Measurements from ENCODE around the gene SYNPR.

Gene SYNPR

GRCh38 chr3:63450634-63451363 lies 172.7 kb downstream of the SYNPR start:
- no peaks in the 10 kb centered on the region for H3K36me3 ChIP-seq (ENCODE audit: control insufficient read depth, insufficient read depth, low read length)
- no peak overlapping the region for H3K4me3 ChIP-seq (ENCODE audit: insufficient read depth, low read depth, low read length)
- WGBS, 2 experiments, result 96 to 97% methylated on average over 5 of the region's 5 CpGs
- H3K4me1 ChIP-seq (ENCODE audit: control insufficient read depth, insufficient read depth, low read length), result no peaks in the 10 kb centered on the region
- H3K27ac ChIP-seq (ENCODE audit: insufficient read depth, low read depth, low read length, poor library complexity, severe bottlenecking), result no peak overlapping the region
- no peaks in the 10 kb centered on the region for H3K9me3 ChIP-seq (ENCODE audit: control insufficient read depth, low read length)
- H3K27me3 ChIP-seq (ENCODE audit: control insufficient read depth, insufficient read depth, low read length, poor library complexity, severe bottlenecking), result no peaks in the 10 kb centered on the region

GRCh38 chr3:63456901-63457300 lies 178.8 kb downstream of the SYNPR start:
- WGBS, 2 experiments, result 94 to 95% methylated on average over 6 of the region's 6 CpGs
- Histone ChIP-seq H3K4me3 (ENCODE audit: insufficient read depth, low read depth, low read length) (no peak overlapping the region), H3K36me3 (ENCODE audit: control insufficient read depth, insufficient read depth, low read length) (no peaks in the 10 kb centered on the region), H3K27me3 (ENCODE audit: control insufficient read depth, insufficient read depth, low read length, poor library complexity, severe bottlenecking) (no peaks in the 10 kb centered on the region), H3K4me1 (ENCODE audit: control insufficient read depth, insufficient read depth, low read length) (no peaks in the 10 kb centered on the region), H3K9me3 (ENCODE audit: control insufficient read depth, low read length) (no peaks in the 10 kb centered on the region), H3K27ac (ENCODE audit: insufficient read depth, low read depth, low read length, poor library complexity, severe bottlenecking) (no peak overlapping the region)

GRCh38 chr3:63458405-63458804 lies 180.3 kb downstream of the SYNPR start:
- Histone ChIP-seq H3K27me3 (ENCODE audit: control insufficient read depth, insufficient read depth, low read length, poor library complexity, severe bottlenecking) (no peaks in the 10 kb centered on the region), H3K27ac (ENCODE audit: insufficient read depth, low read depth, low read length, poor library complexity, severe bottlenecking) (no peak overlapping the region), H3K9me3 (ENCODE audit: control insufficient read depth, low read length) (no peaks in the 10 kb centered on the region), H3K4me3 (ENCODE audit: insufficient read depth, low read depth, low read length) (no peak overlapping the region), H3K36me3 (ENCODE audit: control insufficient read depth, insufficient read depth, low read length) (no peaks in the 10 kb centered on the region), H3K4me1 (ENCODE audit: control insufficient read depth, insufficient read depth, low read length) (no peaks in the 10 kb centered on the region)

GRCh38 chr3:63462732-63463131 lies 184.6 kb downstream of the SYNPR start:
- no peaks in the 10 kb centered on the region for H3K27me3 ChIP-seq (ENCODE audit: control insufficient read depth, insufficient read depth, low read length, poor library complexity, severe bottlenecking)
- no peaks in the 10 kb centered on the region for H3K36me3 ChIP-seq (ENCODE audit: control insufficient read depth, insufficient read depth, low read length)
- no peak overlapping the region for H3K4me3 ChIP-seq (ENCODE audit: insufficient read depth, low read depth, low read length)
- H3K4me1 ChIP-seq (ENCODE audit: control insufficient read depth, insufficient read depth, low read length), result no peaks in the 10 kb centered on the region
- H3K9me3 ChIP-seq (ENCODE audit: control insufficient read depth, low read length), result no peaks in the 10 kb centered on the region
- no peak overlapping the region for H3K27ac ChIP-seq (ENCODE audit: insufficient read depth, low read depth, low read length, poor library complexity, severe bottlenecking)

DNA sequence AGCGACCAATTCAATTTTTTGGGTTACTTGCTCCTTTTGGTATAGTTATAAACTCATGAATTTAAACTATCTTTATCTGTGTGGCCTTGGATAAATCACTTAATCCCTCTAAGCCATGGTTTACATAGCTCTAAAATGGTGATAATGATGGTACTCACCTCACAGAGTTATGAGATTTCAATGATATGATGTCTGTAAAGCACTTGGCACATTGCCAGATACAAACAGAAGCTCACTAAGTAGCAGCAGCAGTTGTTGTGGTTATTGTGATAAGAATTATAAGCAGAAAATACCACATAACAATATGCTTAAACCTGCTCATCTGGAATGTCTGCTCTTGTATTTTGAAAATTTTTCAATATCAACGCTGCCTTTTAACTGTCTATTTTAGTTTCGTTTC lies 189.3 kb downstream of the SYNPR start:
- WGBS, 2 experiments, result 94 to 100% methylated on average over 2 of the region's 3 CpGs
- H3K9me3 ChIP-seq (ENCODE audit: control insufficient read depth, low read length), result no peaks in the 10 kb centered on the region
- H3K27me3 ChIP-seq (ENCODE audit: control insufficient read depth, insufficient read depth, low read length, poor library complexity, severe bottlenecking), result no peaks in the 10 kb centered on the region
- no peak overlapping the region for H3K4me3 ChIP-seq (ENCODE audit: insufficient read depth, low read depth, low read length)
- H3K27ac ChIP-seq (ENCODE audit: insufficient read depth, low read depth, low read length, poor library complexity, severe bottlenecking), result no peak overlapping the region
- H3K36me3 ChIP-seq (ENCODE audit: control insufficient read depth, insufficient read depth, low read length), result no peaks in the 10 kb centered on the region
- no peaks in the 10 kb centered on the region for H3K4me1 ChIP-seq (ENCODE audit: control insufficient read depth, insufficient read depth, low read length)

GRCh38 chr3:63470745-63471144 lies 192.6 kb downstream of the SYNPR start:
- 91 to 94% methylated on average over 1 of the region's 1 CpG for WGBS, 2 experiments
- no peaks in the 10 kb centered on the region for H3K4me1 ChIP-seq (ENCODE audit: control insufficient read depth, insufficient read depth, low read length)
- no peak overlapping the region for H3K27ac ChIP-seq (ENCODE audit: insufficient read depth, low read depth, low read length, poor library complexity, severe bottlenecking)
- no peaks in the 10 kb centered on the region for H3K9me3 ChIP-seq (ENCODE audit: control insufficient read depth, low read length)
- no peak overlapping the region for H3K4me3 ChIP-seq (ENCODE audit: insufficient read depth, low read depth, low read length)
- H3K27me3 ChIP-seq (ENCODE audit: control insufficient read depth, insufficient read depth, low read length, poor library complexity, severe bottlenecking), result no peaks in the 10 kb centered on the region
- H3K36me3 ChIP-seq (ENCODE audit: control insufficient read depth, insufficient read depth, low read length), result no peaks in the 10 kb centered on the region

DNA sequence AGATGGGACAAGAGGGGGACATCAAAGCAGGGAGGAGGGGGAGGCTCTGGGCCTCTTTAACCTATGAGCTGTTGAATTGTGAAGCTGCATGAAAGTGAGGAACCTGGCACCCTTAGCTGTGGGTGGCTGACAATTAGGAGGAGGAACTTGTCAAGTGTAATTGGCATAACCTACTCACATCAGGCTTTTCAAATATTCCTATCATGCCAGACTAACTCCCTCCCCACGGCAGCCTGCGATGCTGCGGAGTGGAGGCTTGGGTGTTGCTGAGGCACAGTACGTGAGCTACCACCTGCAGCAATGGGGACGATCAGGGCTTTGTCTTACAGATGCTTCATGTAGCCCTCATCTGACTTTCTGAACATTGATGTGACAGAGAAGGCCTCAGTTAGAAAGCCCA lies 193.7 kb downstream of the SYNPR start:
- no peak overlapping the region for H3K4me3 ChIP-seq (ENCODE audit: insufficient read depth, low read depth, low read length)
- H3K9me3 ChIP-seq (ENCODE audit: control insufficient read depth, low read length), result no peaks in the 10 kb centered on the region
- H3K27me3 ChIP-seq (ENCODE audit: control insufficient read depth, insufficient read depth, low read length, poor library complexity, severe bottlenecking), result no peaks in the 10 kb centered on the region
- 91 to 93% methylated on average over 5 of the region's 5 CpGs for WGBS, 2 experiments
- no peaks in the 10 kb centered on the region for H3K36me3 ChIP-seq (ENCODE audit: control insufficient read depth, insufficient read depth, low read length)
- no peaks in the 10 kb centered on the region for H3K4me1 ChIP-seq (ENCODE audit: control insufficient read depth, insufficient read depth, low read length)
- H3K27ac ChIP-seq (ENCODE audit: insufficient read depth, low read depth, low read length, poor library complexity, severe bottlenecking), result no peak overlapping the region

- H3K36me3 ChIP-seq (ENCODE audit: control insufficient read depth, insufficient read depth, low read length), result no peaks in the 10 kb centered on the region
- no peaks in the 10 kb centered on the region for H3K9me3 ChIP-seq (ENCODE audit: control insufficient read depth, low read length)
- no peaks in the 10 kb centered on the region for H3K4me1 ChIP-seq (ENCODE audit: control insufficient read depth, insufficient read depth, low read length)
- no peak overlapping the region for H3K27ac ChIP-seq (ENCODE audit: insufficient read depth, low read depth, low read length, poor library complexity, severe bottlenecking)
- WGBS, 2 experiments, result 88 to 94% methylated on average over 6 of the region's 6 CpGs
- H3K4me3 ChIP-seq (ENCODE audit: insufficient read depth, low read depth, low read length), result no peak overlapping the region
- H3K27me3 ChIP-seq (ENCODE audit: control insufficient read depth, insufficient read depth, low read length, poor library complexity, severe bottlenecking), result no peaks in the 10 kb centered on the region
Observed at GRCh38 chr3:63473641-63474166, 195.6 kb downstream of the SYNPR start.

GRCh38 chr3:63474828-63475518 lies 196.9 kb downstream of the SYNPR start:
- no peak overlapping the region for H3K4me3 ChIP-seq (ENCODE audit: insufficient read depth, low read depth, low read length)
- no peaks in the 10 kb centered on the region for H3K36me3 ChIP-seq (ENCODE audit: control insufficient read depth, insufficient read depth, low read length)
- H3K4me1 ChIP-seq (ENCODE audit: control insufficient read depth, insufficient read depth, low read length), result no peaks in the 10 kb centered on the region
- H3K27me3 ChIP-seq (ENCODE audit: control insufficient read depth, insufficient read depth, low read length, poor library complexity, severe bottlenecking), result no peaks in the 10 kb centered on the region
- 93 to 97% methylated on average over 3 of the region's 3 CpGs for WGBS, 2 experiments
- no peaks in the 10 kb centered on the region for H3K9me3 ChIP-seq (ENCODE audit: control insufficient read depth, low read length)
- H3K27ac ChIP-seq (ENCODE audit: insufficient read depth, low read depth, low read length, poor library complexity, severe bottlenecking), result no peak overlapping the region

- Histone ChIP-seq H3K27ac (ENCODE audit: insufficient read depth, low read depth, low read length, poor library complexity, severe bottlenecking) (no peak overlapping the region), H3K27me3 (ENCODE audit: control insufficient read depth, insufficient read depth, low read length, poor library complexity, severe bottlenecking) (no peaks in the 10 kb centered on the region), H3K4me3 (ENCODE audit: insufficient read depth, low read depth, low read length) (no peak overlapping the region), H3K9me3 (ENCODE audit: control insufficient read depth, low read length) (no peaks in the 10 kb centered on the region), H3K4me1 (ENCODE audit: control insufficient read depth, insufficient read depth, low read length) (no peaks in the 10 kb centered on the region), H3K36me3 (ENCODE audit: control insufficient read depth, insufficient read depth, low read length) (no peaks in the 10 kb centered on the region)
- WGBS, 2 experiments, result 94 to 95% methylated on average over 8 of the region's 8 CpGs
Observed at GRCh38 chr3:63477494-63478129, 199.5 kb downstream of the SYNPR start.
